Measurements from ENCODE around the gene LARP1.

- TF ChIP-seq CTCF (conservative IDR thresholded peaks at IDR 0.05) (no peak), ZFX (IDR thresholded peaks at IDR 0.05) (no peak)
Measured at GRCh38 chr5:154783774-154784460, 28.7 kb downstream of the LARP1 start.
